PC-9 (cell line): ENCODE data around the gene OR6C68. TPM values are rescaled to one million over a fixed set of nuclear protein-coding genes. Genes with fewer than 3 reads are reported as not detected.

Source experiments
- Bru-seq: library from RNA; stranded (reverse); fragments of 400-500 nt; gene quantifications from one replicate; lab custom pipeline; 2021; lab: Mats Ljungman, UMichigan
- BruChase-seq, 2 experiments: library from RNA; stranded (reverse); fragments of 400-500 nt; gene quantifications; one replicate each; lab custom pipeline; 2021; lab: Mats Ljungman, UMichigan
- BruUV-seq: library from RNA; stranded (reverse); fragments of 400-500 nt; replicated peaks from 2 replicates; lab custom pipeline; 2021; lab: Mats Ljungman, UMichigan
- CTCF ChIA-PET: fragments of 300-600 bp; sonication (Branson Sonifier 250); formaldehyde crosslinking; loops from one replicate; lab custom pipeline; 2022; ENCODE audit warnings: antibody characterized with exemption; lab: Charles Lee
- POLR2A ChIA-PET: fragments of 300-600 bp; sonication (Branson Sonifier 250); formaldehyde crosslinking; loops from one replicate; lab custom pipeline; 2022; ENCODE audit warnings: antibody characterized with exemption; ENCODE audit not compliant: unreplicated experiment; lab: Charles Lee
- DNase-seq, 2 experiments: peaks; one replicate each; pipeline versions ENCODE4 v3.0.0 to v3.0.0-alpha.2; 2015 to 2022; ENCODE audit warnings: mixed read lengths in 1 of 2
- H2AFZ ChIP-seq: fragments of 200-600 bp; sonication (generic); 2 replicates; pipeline ENCODE4 v1.8.1; 2017; ENCODE audit warnings: antibody characterized with exemption
- H3F3A ChIP-seq: fragments of 200-600 bp; sonication (generic); 2 replicates; pipeline ENCODE4 v1.8.1; 2017; ENCODE audit warnings: antibody characterized with exemption, mild to moderate bottlenecking, low read depth; ENCODE audit not compliant: insufficient read depth
- H3K27ac ChIP-seq: fragments of 200-600 bp; sonication (generic); 2 replicates; pipeline ENCODE4 v1.6.1; 2016; ENCODE audit warnings: mixed run types
- H3K27me3 ChIP-seq: fragments of 200-600 bp; sonication (generic); 2 replicates; pipeline ENCODE4 v1.6.1; 2016; ENCODE audit warnings: low read depth, mixed run types; ENCODE audit not compliant: insufficient read depth
- H3K36me3 ChIP-seq: fragments of 200-600 bp; sonication (generic); 2 replicates; pipeline ENCODE4 v1.6.1; 2016; ENCODE audit warnings: low read depth, mixed run types
- H3K4me1 ChIP-seq: fragments of 200-600 bp; sonication (generic); replicated peaks from 2 replicates; pipeline ENCODE4 v1.6.1; 2016; ENCODE audit warnings: mixed run types; ENCODE audit not compliant: insufficient read depth
- H3K4me2 ChIP-seq: fragments of 200-600 bp; sonication (generic); 2 replicates; pipeline ENCODE4 v1.6.1; 2017; ENCODE audit warnings: mixed run types
- H3K4me3 ChIP-seq: fragments of 200-600 bp; sonication (generic); 2 replicates; pipeline ENCODE4 v1.6.1; 2016; ENCODE audit warnings: mixed run types
- H3K79me2 ChIP-seq: fragments of 200-600 bp; sonication (generic); 2 replicates; pipeline ENCODE4 v1.6.1; 2017; ENCODE audit warnings: low read depth, mixed run types
- H3K9me2 ChIP-seq: fragments of 200-600 bp; sonication (generic); 2 replicates; pipeline ENCODE4 v1.8.1; 2017; ENCODE audit warnings: mild to moderate bottlenecking; ENCODE audit not compliant: insufficient read depth
- H3K9me3 ChIP-seq: fragments of 200-600 bp; sonication (generic); 2 replicates; pipeline ENCODE4 v1.8.1; 2016; ENCODE audit warnings: low read depth; ENCODE audit not compliant: insufficient read depth
- H4K20me1 ChIP-seq: fragments of 200-600 bp; sonication (generic); 2 replicates; pipeline ENCODE4 v1.8.1; 2017; ENCODE audit not compliant: insufficient read depth
- CTCF ChIP-seq: fragments of 200-600 bp; sonication (generic); conservative IDR thresholded peaks from 2 replicates; pipeline ENCODE4 v1.6.1; 2017; ENCODE audit warnings: mixed run types, antibody characterized with exemption, mild to moderate bottlenecking, moderate library complexity
- EZH2 ChIP-seq: fragments of 200-600 bp; sonication (generic); IDR thresholded peaks from 2 replicates; pipeline ENCODE4 v1.8.0; 2017; ENCODE audit warnings: antibody characterized with exemption, low read depth
- intact Hi-C: fragments of 100-400 bp; cut with micrococcal nuclease; formaldehyde crosslinking; loops from one replicate; pipeline ENCODE4 v1.10.0; 2022; ENCODE audit not compliant: unreplicated experiment
- long read RNA-seq: library from polyadenylated mRNA; stranded (forward); transcript quantifications from one replicate; pipeline ENCODE4 v2.0.0, GENCODE V29; 2022
- total RNA-seq: library from RNA; stranded (reverse); gene quantifications from 2 replicates; pipeline ENCODE4 v1.2.3, GENCODE V29; 2021

OR6C68 gene
- total RNA-seq (not detected in 2 replicates), Bru-seq, nascent RNA (not detected), BruChase-seq, experiment 1, labeled RNA remaining after a 2-hour chase (not detected), BruChase-seq, experiment 2, labeled RNA remaining after a 6-hour chase (not detected)
- long read RNA-seq: 0 reads

GRCh38 chr12:55492078-55492477 is at the start of gene OR6C68:
Gene OR6C68 (plus strand): TSS chr12:55492378. CDS start chr12:55492378, 0 bp downstream.
- Histone ChIP-seq H3K4me1 (no peaks in the 10 kb centered on the region), H3K27ac (no peak within 1 kb of the TSS), H3K79me2 (no peaks in the 10 kb centered on the region), H3K27me3 (peaks cover 5% of the 10 kb centered on the region; the same call in 1 of the 2 replicates), H3F3A (no peaks in the 10 kb centered on the region), H2AFZ (no peak within 1 kb of the TSS), H3K4me2 (no peak within 1 kb of the TSS), H3K9me3 (no peaks in the 10 kb centered on the region), H3K9me2 (no peaks in the 10 kb centered on the region), H3K4me3 (no peak within 1 kb of the TSS), H4K20me1 (no peaks in the 10 kb centered on the region), H3K36me3 (no peaks in the 10 kb centered on the region)
- no TSS peak for BruUV-seq
- DNase-seq: no peak
- ChIA-PET CTCF (no interaction called here), POLR2A (no interaction called here)
- intact Hi-C loops: no loop called here
- TF ChIP-seq CTCF: no peak
- TF ChIP-seq EZH2: no peak

DNA sequence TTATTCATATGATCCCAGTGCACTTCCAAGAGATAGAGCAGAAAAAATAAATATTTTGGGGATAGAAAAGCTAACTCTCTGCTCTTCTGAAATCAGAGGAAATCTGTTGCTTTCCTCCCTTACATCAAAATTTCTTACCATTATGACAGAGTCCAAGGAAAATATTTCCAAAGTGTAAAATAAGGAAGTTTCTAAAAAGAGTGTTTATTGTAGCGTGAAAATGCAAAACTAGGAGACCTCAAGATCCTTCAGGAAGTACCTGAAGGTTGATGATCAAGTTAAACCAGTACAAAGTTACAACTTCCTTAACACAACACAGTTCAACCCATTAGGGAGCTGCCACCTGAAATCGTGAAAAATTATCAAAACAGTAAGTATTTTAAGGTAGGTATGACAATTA is 48.4 kb upstream of the OR6C68 start, which contains the start of gene OR6C2:
OR6C2 (plus strand) TSS at position 301 of the 400 bp plus-strand sequence. CDS start 8,138 bp downstream, outside the sequence.
- TF ChIP-seq CTCF: no peak
- TF ChIP-seq EZH2: no peak
- Histone ChIP-seq H3K9me2 (no peaks in the 10 kb centered on the region), H2AFZ (no peak within 1 kb of the TSS), H3K27me3 (no peaks in the 10 kb centered on the region), H3K4me1 (no peaks in the 10 kb centered on the region), H3K4me3 (no peak within 1 kb of the TSS), H3K27ac (no peak within 1 kb of the TSS), H3K79me2 (no peaks in the 10 kb centered on the region), H3K9me3 (no peaks in the 10 kb centered on the region), H4K20me1 (no peaks in the 10 kb centered on the region), H3F3A (no peaks in the 10 kb centered on the region), H3K4me2 (no peak within 1 kb of the TSS), H3K36me3 (no peaks in the 10 kb centered on the region)
- no peak for DNase-seq
- ChIA-PET CTCF (no interaction called here), POLR2A (no interaction called here)
- intact Hi-C loops: no loop called here
- no TSS peak for BruUV-seq

DNA sequence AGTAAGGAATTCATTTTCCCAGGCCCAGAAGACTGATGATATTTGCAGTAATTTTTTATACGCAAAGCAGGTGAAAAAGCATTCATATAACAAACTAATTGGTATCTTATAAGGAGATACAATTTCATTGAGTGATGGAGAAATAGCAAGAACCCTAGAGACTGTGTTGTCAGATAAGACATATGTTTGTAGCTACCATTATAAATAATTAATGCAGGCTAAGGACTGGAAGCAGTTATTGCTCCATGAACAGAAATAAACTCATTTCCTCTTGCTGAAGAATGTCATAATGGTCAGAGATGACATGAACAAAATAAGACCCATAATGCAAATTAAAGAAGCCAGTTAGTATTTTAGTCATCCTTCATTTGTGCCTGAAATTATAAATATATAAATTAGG is 46.8 kb upstream of the OR6C68 start:
- CTCF ChIA-PET: no interaction called here
- no peaks in the 10 kb centered on the region for H3K79me2 ChIP-seq
- BruUV-seq: no TSS peak

More for the DNA sequence above, 46.8 kb upstream of the OR6C68 start:
- no peak overlapping the region for H3K4me2 ChIP-seq
- no peak for DNase-seq
- TF ChIP-seq CTCF: no peak
- no peak for TF ChIP-seq EZH2
- POLR2A ChIA-PET: no interaction called here
- H3F3A ChIP-seq: no peaks in the 10 kb centered on the region
- H3K9me3 ChIP-seq: no peaks in the 10 kb centered on the region; the same call in 1 of the 2 replicates
- no peak overlapping the region for H3K27ac ChIP-seq
- intact Hi-C loops: no loop called here
- no peak overlapping the region for H2AFZ ChIP-seq
- no peak overlapping the region for H3K4me3 ChIP-seq
- H3K9me2 ChIP-seq: no peaks in the 10 kb centered on the region
- H3K27me3 ChIP-seq: no peaks in the 10 kb centered on the region
- no peaks in the 10 kb centered on the region for H3K36me3 ChIP-seq
- no peaks in the 10 kb centered on the region for H3K4me1 ChIP-seq
- H4K20me1 ChIP-seq: no peaks in the 10 kb centered on the region
